Left lobe of liver (tissue), 2 donors: Measurements from ENCODE around the gene SRPRB. TPM values are rescaled to one million over a fixed set of nuclear protein-coding genes. Genes with fewer than 3 reads are reported as not detected.

Experiments
- ATAC-seq: fragments of 200-7000 bp; cut with Tn5 transposase; one replicate; pipeline ENCODE4 v1.9.1; 2020; ENCODE audit warnings: mild to moderate bottlenecking, moderate library complexity
- DNase-seq: peaks from one replicate; pipeline ENCODE4 v3.0.0-alpha.2; 2020; ENCODE audit warnings: low spot score
- total RNA-seq: library from RNA; stranded (reverse); gene quantifications from one replicate; pipeline ENCODE4 v1.2.1, GENCODE V29; 2021
- donor health status: DM: no; HTN: no; CAD: no; lungs with moderate emphysema.
- donor health status: DM: no; HTN: yes; CAD: no.

The SRPRB gene
- total RNA-seq, 1 donor from 2014 or later, result 73.3 TPM

GRCh38 chr3:133864616-133865015, 59.0 kb downstream of the SRPRB start:
- ATAC-seq (no peak), DNase-seq (no peak)

- ATAC-seq (no peak), DNase-seq (no peak)
Measured at GRCh38 chr3:133865136-133865855, 59.7 kb downstream of the SRPRB start.

GRCh38 chr3:133866141-133866540, 60.5 kb downstream of the SRPRB start:
- no peak for ATAC-seq
- DNase-seq, result no peak

DNA sequence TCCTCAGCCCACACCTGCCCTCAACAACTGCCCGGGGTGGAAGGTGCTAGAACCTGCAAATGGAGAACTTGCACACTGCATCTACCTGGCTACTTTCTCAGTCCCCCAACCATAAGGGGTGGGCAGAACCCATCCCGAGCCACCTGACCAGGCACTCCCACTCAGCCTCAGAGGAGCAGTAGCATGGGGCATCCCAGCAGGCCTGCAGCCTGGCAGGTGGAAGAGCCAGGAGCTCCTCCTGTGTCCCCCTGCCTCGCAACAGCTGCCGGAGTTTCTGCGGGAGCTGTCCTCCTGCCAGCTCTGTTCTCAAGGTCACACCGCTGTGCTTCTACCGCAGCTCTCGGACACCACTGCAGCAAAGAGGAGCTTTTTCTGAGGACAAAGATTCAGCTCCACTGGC, 62.6 kb downstream of the SRPRB start:
- DNase-seq (no peak), ATAC-seq (no peak)

DNA sequence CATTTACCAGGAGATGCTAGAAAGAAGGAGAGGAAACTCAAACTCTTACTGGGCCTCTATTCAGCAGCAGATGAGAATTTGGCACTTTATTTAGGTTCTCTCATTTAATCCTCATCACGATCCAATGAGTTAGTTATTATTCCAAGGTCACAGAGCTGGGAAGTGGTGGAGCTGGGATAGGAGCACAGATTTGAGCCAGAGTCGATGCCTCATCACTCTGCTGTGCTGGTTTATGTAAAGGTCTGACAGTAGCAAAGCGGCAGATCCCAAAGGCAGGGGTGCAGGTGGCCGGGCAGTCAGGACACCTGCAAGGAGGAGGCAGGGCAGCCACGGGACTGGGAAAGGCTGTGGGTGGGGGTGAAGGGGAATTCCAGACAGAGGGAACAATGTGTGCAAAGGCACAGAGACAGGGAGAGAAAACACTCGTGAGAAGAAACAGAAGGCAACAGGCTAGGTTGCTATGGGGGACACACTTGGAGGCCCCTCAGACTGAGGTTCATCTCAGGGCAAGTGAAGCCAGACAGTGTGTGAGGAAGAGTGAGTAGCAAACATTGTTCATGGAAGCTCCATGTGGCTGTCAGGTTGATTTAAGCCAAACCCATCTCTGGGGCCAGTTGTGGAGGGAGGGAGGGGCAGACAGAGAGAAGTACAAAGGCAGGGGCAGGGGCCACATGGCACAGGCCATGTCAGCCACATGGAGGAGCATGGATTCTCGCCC, 63.3 kb downstream of the SRPRB start:
- DNase-seq (no peak), ATAC-seq (no peak)

DNA sequence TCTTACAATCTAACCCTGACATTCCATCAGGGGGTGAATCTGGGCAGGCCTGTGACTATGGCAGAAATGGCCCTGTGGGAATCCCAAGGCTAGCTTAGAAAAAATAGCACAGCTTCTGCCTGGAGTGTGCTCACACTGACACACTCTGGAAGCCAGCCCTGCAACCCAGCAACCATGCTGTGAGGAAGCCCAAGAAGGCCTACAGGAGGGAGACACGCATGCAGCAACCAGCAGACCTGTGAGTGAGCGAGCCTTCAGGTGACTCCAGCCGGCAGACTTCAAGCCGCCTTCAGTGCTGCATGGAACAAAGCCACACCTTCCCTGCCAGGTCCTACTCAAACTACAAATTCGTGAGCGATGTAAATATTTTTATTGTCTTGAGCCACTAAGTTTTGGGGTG, 64.0 kb downstream of the SRPRB start:
- ATAC-seq (no peak), DNase-seq (no peak)

GRCh38 chr3:133870822-133871221, 65.2 kb downstream of the SRPRB start:
- DNase-seq, result no peak

More at GRCh38 chr3:133870822-133871221, 65.2 kb downstream of the SRPRB start:
- no peak for ATAC-seq

Other genes with a start within 250 kb of the SRPRB start
- gene CDV3, start 232.1 kb upstream of the SRPRB start, total RNA-seq, result 60.3 TPM
- 7.0 TPM for gene TOPBP1, start 143.9 kb upstream of the SRPRB start, total RNA-seq
- 25,131 TPM for gene TF, start 59.4 kb upstream of the SRPRB start, total RNA-seq
- gene RAB6B, start 90.1 kb downstream of the SRPRB start, total RNA-seq, result 0.35 TPM
- 7.4 TPM for gene SLCO2A1, start 224.1 kb downstream of the SRPRB start, total RNA-seq